HCT116 (cell line): ENCODE results near the gene NOL4L. TPM values are rescaled to one million over a fixed set of nuclear protein-coding genes. Genes with fewer than 3 reads are reported as not detected.

Experiments
- ATAC-seq: fragments of 200-7000 bp; cut with Tn5 transposase; 2 replicates; pipeline ENCODE4 v1.9.1; 2020; ENCODE audit warnings: mild to moderate bottlenecking, moderate library complexity
- BruUV-seq: library from RNA; stranded (reverse); fragments of 400-500 nt; replicated peaks from 2 replicates; lab custom pipeline; 2021; lab: Mats Ljungman, UMichigan
- CTCF ChIA-PET: fragments of 300-600 bp; sonication (Branson Sonifier 250); formaldehyde crosslinking; loops from one replicate; lab custom pipeline; 2021; ENCODE audit warnings: antibody characterized with exemption; lab: Charles Lee
- POLR2A ChIA-PET: fragments of 300-600, 350-600 bp; sonication (Branson Sonifier 250); formaldehyde crosslinking; loops from one replicate; lab custom pipeline; 2021; ENCODE audit warnings: antibody characterized with exemption; lab: Charles Lee
- RAD21 ChIA-PET, 2 experiments: fragments of 300-600 bp; sonication (Branson Sonifier 250); formaldehyde crosslinking; loops; one replicate each; lab custom pipeline; 2023; ENCODE audit warnings: low total read pairs in 2 of 2; ENCODE audit not compliant: uncharacterized antibody in 2 of 2, unreplicated experiment in 2 of 2, low non-redundant PET in 1 of 2; lab: Charles Lee
- DNase-seq: peaks from one replicate; pipeline ENCODE4 v3.0.0-alpha.2; 2010; ENCODE audit warnings: low read depth, low spot score
- H2AFZ ChIP-seq: fragments of 200-600 bp; shearing (Covaris generic), sonication (generic); 2 replicates; pipeline ENCODE4 v1.6.1; 2017; ENCODE audit warnings: low read depth, mixed run types, mixed read lengths, antibody characterized with exemption, low read length; ENCODE audit not compliant: poor library complexity, severe bottlenecking
- H3K27ac ChIP-seq: 2 replicates; pipeline ENCODE4 v1.5.1; 2012; ENCODE audit warnings: low read depth, low read length
- H3K27me3 ChIP-seq: fragments of 200-600 bp; sonication (generic); 2 replicates; pipeline ENCODE4 v1.6.1; 2016; ENCODE audit warnings: mixed run types, low read length, mixed read lengths; ENCODE audit not compliant: insufficient read depth
- H3K36me3 ChIP-seq, 2 experiments: fragments of 200-500 bp in 1 of 2; fragments of 200-600 bp in 1 of 2; sonication (Bioruptor generic) in 1 of 2; sonication (generic) in 1 of 2; 2 replicates each; pipeline versions ENCODE4 v1.5.1 to v1.6.1; 2014 to 2016; ENCODE audit warnings: low read length in 2 of 2, inconsistent platforms in 1 of 2, mixed read lengths in 1 of 2, mixed run types in 1 of 2; ENCODE audit not compliant: insufficient read depth in 2 of 2, control insufficient read depth in 1 of 2
- H3K4me1 ChIP-seq, 2 experiments: fragments of 200-600 bp in 1 of 2; sonication (generic) in 1 of 2; 2 replicates each; pipeline versions ENCODE4 v1.5.1 to v1.6.1; 2012 to 2017; ENCODE audit warnings: low read length in 2 of 2, inconsistent platforms in 1 of 2, mild to moderate bottlenecking in 1 of 2, mixed read lengths in 1 of 2, mixed run types in 1 of 2, moderate library complexity in 1 of 2; ENCODE audit not compliant: insufficient read depth in 2 of 2, control insufficient read depth in 1 of 2
- H3K4me2 ChIP-seq: fragments of 200-600 bp; sonication (generic); 2 replicates; pipeline ENCODE4 v1.6.1; 2017; ENCODE audit warnings: mixed run types, low read length, mixed read lengths
- H3K4me3 ChIP-seq, 2 experiments: fragments of 200-600 bp in 1 of 2; sonication (generic) in 1 of 2; replicated peaks in 1 of 2; 2 replicates each; pipeline ENCODE4 v1.5.1; 2011 to 2016; ENCODE audit warnings: low read length in 2 of 2, control low read depth in 1 of 2, low read depth in 1 of 2, mild to moderate bottlenecking in 1 of 2, mixed read lengths in 1 of 2, mixed run types in 1 of 2
- H3K79me2 ChIP-seq: fragments of 200-600 bp; sonication (generic); 2 replicates; pipeline ENCODE4 v1.6.1; 2017; ENCODE audit warnings: mild to moderate bottlenecking, mixed run types, low read length, moderate library complexity, mixed read lengths; ENCODE audit not compliant: insufficient read depth
- H3K9ac ChIP-seq: fragments of 200-600 bp; sonication (generic); 2 replicates; pipeline ENCODE4 v1.6.1; 2016; ENCODE audit warnings: low read length, mixed read lengths
- H3K9me2 ChIP-seq: fragments of 200-600 bp; sonication (generic), shearing (Covaris generic); 2 replicates; pipeline ENCODE4 v1.6.1; 2017; ENCODE audit warnings: mixed run types, mild to moderate bottlenecking, moderate library complexity; ENCODE audit not compliant: insufficient read depth
- H3K9me3 ChIP-seq, 2 experiments: fragments of 200-500 bp in 1 of 2; fragments of 200-600 bp in 1 of 2; sonication (Bioruptor generic) in 1 of 2; sonication (generic) in 1 of 2; 2 replicates each; pipeline ENCODE4 v1.6.1; 2014 to 2017; ENCODE audit warnings: low read length in 2 of 2, mixed read lengths in 2 of 2, inconsistent platforms in 1 of 2, low read depth in 1 of 2, mild to moderate bottlenecking in 1 of 2, mixed run types in 1 of 2, moderate library complexity in 1 of 2; ENCODE audit not compliant: control insufficient read depth in 1 of 2, insufficient read depth in 1 of 2
- H4K20me1 ChIP-seq: fragments of 200-600 bp; sonication (generic), shearing (Covaris generic); 2 replicates; pipeline ENCODE4 v1.6.1; 2017; ENCODE audit warnings: mixed run types, mild to moderate bottlenecking, moderate library complexity; ENCODE audit not compliant: insufficient read depth
- CBX3 ChIP-seq: IDR thresholded peaks from 2 replicates; pipeline ENCODE4 v1.6.1; 2012; ENCODE audit warnings: low read depth
- ELF1 ChIP-seq: IDR thresholded peaks from 2 replicates; pipeline ENCODE4 v1.6.1; 2012; ENCODE audit warnings: low read depth, borderline replicate concordance
- EZH2 ChIP-seq: fragments of 200-600 bp; sonication (generic); IDR thresholded peaks from 2 replicates; pipeline ENCODE4 v1.6.1; 2017; ENCODE audit warnings: antibody characterized with exemption, mixed run types
- EZH2phosphoT487 ChIP-seq: fragments of 200-600 bp; IDR thresholded peaks from 2 replicates; pipeline ENCODE4 v1.6.1; 2018; ENCODE audit warnings: antibody characterized with exemption, borderline replicate concordance
- JUND ChIP-seq: IDR thresholded peaks from 2 replicates; pipeline ENCODE4 v1.6.1; 2012
- POLR2A ChIP-seq: IDR thresholded peaks from 2 replicates; pipeline ENCODE4 v1.7.0; 2011; ENCODE audit warnings: borderline replicate concordance; ENCODE audit not compliant: insufficient read depth, insufficient read length; ENCODE audit errors: extremely low read depth
- POLR2AphosphoS5 ChIP-seq: IDR thresholded peaks from 2 replicates; pipeline ENCODE4 v1.6.1; 2011; ENCODE audit warnings: mild to moderate bottlenecking, low read depth, low read length, moderate library complexity
- SP1 ChIP-seq: IDR thresholded peaks from 2 replicates; pipeline ENCODE4 v1.6.1; 2012; ENCODE audit warnings: low read depth
- TCF7L2 ChIP-seq: IDR thresholded peaks from 2 replicates; pipeline ENCODE4 v1.7.0; 2011; ENCODE audit warnings: borderline replicate concordance, inconsistent platforms; ENCODE audit not compliant: insufficient read depth, insufficient read length; ENCODE audit errors: extremely low read depth
- ZFX ChIP-seq: fragments of 450-650 bp; IDR thresholded peaks from 2 replicates; pipeline ENCODE4 v1.6.1; 2017
- ZNF274 ChIP-seq: fragments of 200-500 bp; sonication (Bioruptor generic); IDR thresholded peaks from 2 replicates; pipeline ENCODE4 v1.6.1; 2014; ENCODE audit warnings: mild to moderate bottlenecking, low read depth, low read length, inconsistent platforms
- intact Hi-C: fragments of 100-400 bp; cut with micrococcal nuclease; formaldehyde crosslinking; loops from 2 replicates; pipeline ENCODE4 v1.10.0; 2022
- total RNA-seq: library from RNA; stranded (reverse); gene quantifications from one replicate; pipeline ENCODE4 v1.2.1, GENCODE V29; 2021; ENCODE audit not compliant: unreplicated experiment
- TF ChIP-seq, protein P1 (sequence below): IDR thresholded peaks from 2 replicates; pipeline ENCODE4 v1.6.1; 2011; ENCODE audit warnings: mild to moderate bottlenecking, low read length, moderate library complexity; ENCODE audit not compliant: insufficient replicate concordance; ENCODE audit errors: extremely low read depth
- TF ChIP-seq, protein P2 (sequence below): IDR thresholded peaks from 2 replicates; pipeline ENCODE4 v1.6.1; 2012
- TF ChIP-seq, protein P3 (sequence below): IDR thresholded peaks from 2 replicates; pipeline ENCODE4 v1.6.1; 2012; ENCODE audit warnings: low read depth
- TF ChIP-seq, protein P4 (sequence below): IDR thresholded peaks from 2 replicates; pipeline ENCODE4 v1.6.1; 2012

NOL4L gene
- total RNA-seq, 1 experiment from 2014 or later, result 5.9 TPM

DNA sequence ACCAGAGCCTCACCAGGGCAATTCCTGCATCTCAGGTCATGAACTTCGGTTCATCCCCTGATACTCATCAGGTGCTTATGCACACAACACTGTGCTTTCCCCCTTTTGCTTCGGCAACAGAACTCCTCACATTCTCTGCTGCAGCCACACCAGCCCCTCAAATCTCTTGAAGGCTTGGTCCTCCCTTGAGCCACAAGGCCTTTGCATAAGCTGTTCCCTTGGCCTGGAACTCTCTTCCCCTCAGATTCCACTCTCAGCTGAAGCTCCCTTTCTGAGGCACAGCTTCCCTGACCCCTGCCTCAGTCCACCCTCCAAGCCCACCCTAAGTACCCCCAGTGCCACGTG, 76.4 kb downstream of the NOL4L start:
- RAD21 ChIA-PET, result no interaction called here
- H3K27me3 ChIP-seq, result no peaks in the 10 kb centered on the region
- no peak for ATAC-seq
- H3K4me1 ChIP-seq, result no peaks in the 10 kb centered on the region
- intact Hi-C loops, result no loop called here
- no peaks in the 10 kb centered on the region for H3K9me2 ChIP-seq
- no peak overlapping the region for H3K9ac ChIP-seq
- DNase-seq, result no peak
- POLR2A ChIA-PET, result no interaction called here
- H2AFZ ChIP-seq, result no peak overlapping the region
- H3K79me2 ChIP-seq, result no peaks in the 10 kb centered on the region
- CTCF ChIA-PET, result no interaction called here
- no peak overlapping the region for H3K4me2 ChIP-seq
- no peaks in the 10 kb centered on the region for H3K9me3 ChIP-seq
- TF ChIP-seq POLR2AphosphoS5, result no peak
- no peak for TF ChIP-seq TCF7L2
- BruUV-seq, result no TSS peak
- no peak overlapping the region for H3K27ac ChIP-seq
- H3K36me3 ChIP-seq, result no peaks in the 10 kb centered on the region
- no peaks in the 10 kb centered on the region for H4K20me1 ChIP-seq
- H3K4me3 ChIP-seq, result no peak overlapping the region

DNA sequence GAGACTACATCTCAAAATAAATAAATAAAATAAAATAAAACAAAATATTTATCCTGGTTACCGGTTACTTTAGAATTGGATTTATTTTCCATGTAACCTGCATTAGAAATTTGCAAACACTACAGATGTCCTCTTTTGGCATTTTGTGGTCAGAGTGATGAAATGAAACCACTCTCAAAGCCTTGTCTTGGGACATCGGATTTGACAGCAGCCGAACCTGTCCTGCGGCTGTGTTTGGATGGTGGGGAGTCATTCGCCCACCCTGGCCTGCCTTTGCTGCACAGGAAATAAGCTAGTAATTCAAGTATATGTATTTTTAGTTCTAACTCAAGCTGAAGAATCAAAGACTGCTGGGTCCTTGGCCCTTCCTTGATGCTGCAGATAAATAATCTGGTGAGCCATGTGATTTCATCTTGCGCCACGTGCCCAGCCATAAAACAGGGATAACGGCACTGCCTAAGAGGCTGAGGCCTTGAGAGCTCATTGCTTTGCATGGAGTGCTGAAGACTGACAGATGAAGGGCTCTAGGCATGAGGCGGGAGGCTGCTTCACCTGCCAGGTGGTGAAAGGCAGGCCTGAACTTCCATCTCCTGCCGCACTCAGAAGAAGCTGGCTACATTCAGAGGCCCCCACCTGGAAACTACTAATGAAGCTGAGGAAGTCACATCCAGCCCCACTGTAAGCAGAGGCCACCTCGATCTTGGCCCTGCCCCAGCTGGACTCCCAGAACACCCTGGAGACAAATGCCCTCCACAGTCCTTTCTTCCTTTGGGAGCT, 76.9 kb downstream of the NOL4L start:
- no peak overlapping the region for H3K4me2 ChIP-seq
- no peaks in the 10 kb centered on the region for H3K27me3 ChIP-seq
- intact Hi-C loops, result no loop called here
- DNase-seq (no peak), ATAC-seq (no peak)
- no peaks in the 10 kb centered on the region for H3K9me2 ChIP-seq
- BruUV-seq, result no TSS peak
- no peaks in the 10 kb centered on the region for H3K9me3 ChIP-seq
- ChIA-PET RAD21 (no interaction called here), POLR2A (no interaction called here), CTCF (no interaction called here)
- H3K27ac ChIP-seq, result no peak overlapping the region
- no peak overlapping the region for H3K9ac ChIP-seq
- H3K4me3 ChIP-seq, result no peak overlapping the region
- H3K36me3 ChIP-seq, result no peaks in the 10 kb centered on the region
- no peak overlapping the region for H2AFZ ChIP-seq
- H3K79me2 ChIP-seq, result no peaks in the 10 kb centered on the region
- no peaks in the 10 kb centered on the region for H4K20me1 ChIP-seq
- no peaks in the 10 kb centered on the region for H3K4me1 ChIP-seq
- no peak for TF ChIP-seq EZH2
- TF ChIP-seq, protein P1, sequence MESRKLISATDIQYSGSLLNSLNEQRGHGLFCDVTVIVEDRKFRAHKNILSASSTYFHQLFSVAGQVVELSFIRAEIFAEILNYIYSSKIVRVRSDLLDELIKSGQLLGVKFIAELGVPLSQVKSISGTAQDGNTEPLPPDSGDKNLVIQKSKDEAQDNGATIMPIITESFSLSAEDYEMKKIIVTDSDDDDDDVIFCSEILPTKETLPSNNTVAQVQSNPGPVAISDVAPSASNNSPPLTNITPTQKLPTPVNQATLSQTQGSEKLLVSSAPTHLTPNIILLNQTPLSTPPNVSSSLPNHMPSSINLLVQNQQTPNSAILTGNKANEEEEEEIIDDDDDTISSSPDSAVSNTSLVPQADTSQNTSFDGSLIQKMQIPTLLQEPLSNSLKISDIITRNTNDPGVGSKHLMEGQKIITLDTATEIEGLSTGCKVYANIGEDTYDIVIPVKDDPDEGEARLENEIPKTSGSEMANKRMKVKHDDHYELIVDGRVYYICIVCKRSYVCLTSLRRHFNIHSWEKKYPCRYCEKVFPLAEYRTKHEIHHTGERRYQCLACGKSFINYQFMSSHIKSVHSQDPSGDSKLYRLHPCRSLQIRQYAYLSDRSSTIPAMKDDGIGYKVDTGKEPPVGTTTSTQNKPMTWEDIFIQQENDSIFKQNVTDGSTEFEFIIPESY, result no peak
- no peak for TF ChIP-seq ELF1
- TF ChIP-seq EZH2phosphoT487, result no peak
- TF ChIP-seq ZFX, result no peak
- TF ChIP-seq POLR2AphosphoS5, result no peak
- TF ChIP-seq CBX3, result no peak
- no peak for TF ChIP-seq POLR2A
- TF ChIP-seq, protein P2, sequence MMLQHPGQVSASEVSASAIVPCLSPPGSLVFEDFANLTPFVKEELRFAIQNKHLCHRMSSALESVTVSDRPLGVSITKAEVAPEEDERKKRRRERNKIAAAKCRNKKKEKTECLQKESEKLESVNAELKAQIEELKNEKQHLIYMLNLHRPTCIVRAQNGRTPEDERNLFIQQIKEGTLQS, result no peak
- TF ChIP-seq SP1, result no peak
- TF ChIP-seq, protein P3, sequence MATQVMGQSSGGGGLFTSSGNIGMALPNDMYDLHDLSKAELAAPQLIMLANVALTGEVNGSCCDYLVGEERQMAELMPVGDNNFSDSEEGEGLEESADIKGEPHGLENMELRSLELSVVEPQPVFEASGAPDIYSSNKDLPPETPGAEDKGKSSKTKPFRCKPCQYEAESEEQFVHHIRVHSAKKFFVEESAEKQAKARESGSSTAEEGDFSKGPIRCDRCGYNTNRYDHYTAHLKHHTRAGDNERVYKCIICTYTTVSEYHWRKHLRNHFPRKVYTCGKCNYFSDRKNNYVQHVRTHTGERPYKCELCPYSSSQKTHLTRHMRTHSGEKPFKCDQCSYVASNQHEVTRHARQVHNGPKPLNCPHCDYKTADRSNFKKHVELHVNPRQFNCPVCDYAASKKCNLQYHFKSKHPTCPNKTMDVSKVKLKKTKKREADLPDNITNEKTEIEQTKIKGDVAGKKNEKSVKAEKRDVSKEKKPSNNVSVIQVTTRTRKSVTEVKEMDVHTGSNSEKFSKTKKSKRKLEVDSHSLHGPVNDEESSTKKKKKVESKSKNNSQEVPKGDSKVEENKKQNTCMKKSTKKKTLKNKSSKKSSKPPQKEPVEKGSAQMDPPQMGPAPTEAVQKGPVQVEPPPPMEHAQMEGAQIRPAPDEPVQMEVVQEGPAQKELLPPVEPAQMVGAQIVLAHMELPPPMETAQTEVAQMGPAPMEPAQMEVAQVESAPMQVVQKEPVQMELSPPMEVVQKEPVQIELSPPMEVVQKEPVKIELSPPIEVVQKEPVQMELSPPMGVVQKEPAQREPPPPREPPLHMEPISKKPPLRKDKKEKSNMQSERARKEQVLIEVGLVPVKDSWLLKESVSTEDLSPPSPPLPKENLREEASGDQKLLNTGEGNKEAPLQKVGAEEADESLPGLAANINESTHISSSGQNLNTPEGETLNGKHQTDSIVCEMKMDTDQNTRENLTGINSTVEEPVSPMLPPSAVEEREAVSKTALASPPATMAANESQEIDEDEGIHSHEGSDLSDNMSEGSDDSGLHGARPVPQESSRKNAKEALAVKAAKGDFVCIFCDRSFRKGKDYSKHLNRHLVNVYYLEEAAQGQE, result no peak
- no peak for TF ChIP-seq JUND
- TF ChIP-seq, protein P4, sequence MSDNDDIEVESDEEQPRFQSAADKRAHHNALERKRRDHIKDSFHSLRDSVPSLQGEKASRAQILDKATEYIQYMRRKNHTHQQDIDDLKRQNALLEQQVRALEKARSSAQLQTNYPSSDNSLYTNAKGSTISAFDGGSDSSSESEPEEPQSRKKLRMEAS, result no peak
- TF ChIP-seq ZNF274, result no peak
